Measurements from ENCODE around the gene WASF2.

Gene WASF2

DNA sequence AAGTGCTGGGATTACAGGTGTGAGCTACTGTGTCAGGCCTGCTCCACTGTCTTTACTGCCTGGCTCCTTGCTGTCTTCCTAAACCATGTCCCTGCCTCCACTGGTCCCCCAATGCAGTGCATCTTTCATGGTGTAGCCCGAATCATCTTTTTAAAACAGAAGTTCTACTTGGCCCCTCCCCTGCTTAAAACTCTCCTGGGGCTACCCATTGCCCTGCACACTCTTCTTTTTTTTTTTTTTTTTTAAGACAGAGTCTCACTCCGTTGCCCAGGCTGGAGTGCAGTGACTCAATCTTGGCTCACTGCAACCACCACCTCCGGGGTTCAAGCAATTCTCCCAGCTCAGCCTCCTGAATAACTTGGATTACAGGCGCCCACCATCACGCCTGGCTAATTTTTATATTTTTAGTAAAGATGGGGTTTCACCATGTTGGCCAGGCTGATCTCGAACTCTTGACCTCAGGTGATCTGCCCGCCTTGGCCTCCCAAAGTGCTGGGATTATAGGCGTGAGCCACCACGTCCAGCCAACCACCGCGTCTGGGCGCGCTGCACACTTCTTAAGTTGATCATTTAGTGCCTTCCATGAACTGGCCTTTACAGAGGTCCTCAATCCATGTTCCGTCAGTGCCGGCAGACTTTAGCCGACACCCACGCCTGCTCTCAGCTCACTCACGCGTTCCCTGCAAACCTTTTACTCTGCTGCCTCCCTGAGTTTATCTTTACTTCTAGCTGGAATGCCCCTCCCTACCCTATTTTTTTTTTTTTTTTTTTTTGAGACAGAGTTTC, 117.8 kb downstream of the WASF2 start:
- no peak for DNase-seq

GRCh38 chr1:27368869-27369582, 120.9 kb downstream of the WASF2 start:
- DNase-seq, result no peak

DNA sequence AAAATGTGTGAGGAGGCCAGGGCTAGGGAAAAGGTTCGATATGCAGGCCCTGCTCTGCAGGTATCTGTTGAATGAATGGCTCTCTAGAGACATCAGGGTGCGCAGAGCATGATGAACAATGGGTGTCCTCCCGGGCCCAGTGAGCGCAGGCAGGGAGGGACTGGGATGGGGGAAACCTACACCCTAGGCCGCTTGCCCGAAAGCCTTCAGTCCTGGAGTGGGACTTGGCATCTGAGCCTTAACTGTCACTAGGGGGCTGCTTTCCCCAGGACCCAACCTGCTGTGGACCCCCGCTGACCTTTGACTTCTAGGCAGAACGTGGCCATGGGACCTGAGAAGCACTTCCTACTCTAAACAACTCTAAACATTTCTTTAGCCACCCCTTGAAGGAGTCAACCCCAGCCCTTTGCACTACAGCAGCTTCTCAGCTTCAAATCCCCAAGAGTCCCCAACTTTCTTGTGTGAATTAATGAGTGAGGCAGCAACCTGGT, 122.8 kb downstream of the WASF2 start:
- no peak for DNase-seq

- peak; percentile 82 for DNase-seq
Observed at GRCh38 chr1:27366411-27367159, 123.4 kb downstream of the WASF2 start, which contains the start of gene MAP3K6. MAP3K6 (minus strand) TSS chr1:27366961; CDS start chr1:27366597, 364 bp downstream.

- peak; percentile 86 for DNase-seq
Observed at GRCh38 chr1:27366113-27366410, 123.9 kb downstream of the WASF2 start.

GRCh38 chr1:27365372-27366112, 124.4 kb downstream of the WASF2 start:
- DNase-seq, result peak; percentile 90

- no peak for DNase-seq
Observed at GRCh38 chr1:27364696-27365371, 125.1 kb downstream of the WASF2 start.

DNA sequence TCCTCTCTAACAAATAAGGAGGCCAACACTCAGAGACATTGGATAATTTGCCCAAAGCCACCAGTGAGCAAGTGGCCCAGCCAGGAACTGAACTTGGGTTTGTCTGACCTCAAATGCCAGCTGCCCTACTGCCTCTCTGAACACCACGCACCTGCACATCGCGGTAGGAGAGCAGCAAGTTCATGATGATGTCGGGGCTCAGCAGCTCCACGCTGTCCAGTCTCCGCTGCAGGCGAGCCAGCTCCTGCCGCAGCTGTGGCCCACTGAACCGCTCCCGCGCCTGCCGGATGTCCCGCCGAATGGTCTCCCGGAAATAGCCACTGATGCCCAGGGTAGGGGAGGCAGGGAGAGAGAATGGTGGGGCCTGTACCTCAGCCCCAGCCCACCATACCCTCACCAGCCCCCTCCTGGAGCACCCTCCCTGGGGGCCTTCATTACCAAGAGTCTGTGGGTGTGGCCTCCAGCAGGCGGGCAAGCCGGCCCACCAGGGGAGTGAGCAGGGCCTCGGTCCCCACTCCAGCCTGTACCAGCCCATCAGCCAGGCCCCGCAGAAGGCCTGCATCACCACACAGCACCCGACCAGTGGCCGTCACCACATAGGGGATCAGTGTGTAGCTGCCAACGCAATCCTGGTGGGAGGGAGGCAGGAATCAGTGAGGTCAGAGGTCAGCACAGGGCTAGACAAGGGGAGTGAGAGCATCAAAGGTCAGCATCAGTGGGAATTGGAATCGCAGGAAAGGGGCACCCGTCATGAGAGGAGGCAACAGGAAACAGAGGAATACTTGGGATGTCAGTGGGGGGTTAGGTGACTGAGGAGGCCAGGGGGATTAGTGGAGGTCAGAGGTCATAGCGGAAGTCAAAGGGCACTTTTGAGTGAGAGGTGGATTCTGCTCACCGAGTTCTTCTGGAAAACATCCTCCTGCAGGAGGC, 125.9 kb downstream of the WASF2 start:
- no peak for DNase-seq

DNA sequence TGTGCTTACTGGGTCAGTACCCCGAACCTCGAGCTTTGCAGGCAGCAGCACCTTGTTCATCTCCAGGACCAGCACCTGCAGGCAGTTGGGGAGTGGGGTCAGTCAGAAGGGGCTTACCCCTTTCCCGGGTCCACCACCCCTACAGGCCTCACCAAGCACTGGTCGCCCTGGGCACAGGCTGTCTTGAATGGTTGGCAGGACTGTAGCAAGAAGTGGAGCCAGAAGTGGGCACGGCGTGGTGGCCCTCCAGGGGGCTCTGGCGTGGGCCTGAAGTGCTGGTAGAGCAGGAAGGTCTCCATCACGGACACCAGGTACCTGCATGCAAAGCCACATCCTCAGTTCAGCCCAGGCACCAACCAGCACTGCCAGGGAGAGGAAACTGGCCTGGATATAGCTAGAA, 128.4 kb downstream of the WASF2 start:
- no peak for DNase-seq

- no peak for DNase-seq
Observed at GRCh38 chr1:27361044-27361402, 128.9 kb downstream of the WASF2 start.

DNA sequence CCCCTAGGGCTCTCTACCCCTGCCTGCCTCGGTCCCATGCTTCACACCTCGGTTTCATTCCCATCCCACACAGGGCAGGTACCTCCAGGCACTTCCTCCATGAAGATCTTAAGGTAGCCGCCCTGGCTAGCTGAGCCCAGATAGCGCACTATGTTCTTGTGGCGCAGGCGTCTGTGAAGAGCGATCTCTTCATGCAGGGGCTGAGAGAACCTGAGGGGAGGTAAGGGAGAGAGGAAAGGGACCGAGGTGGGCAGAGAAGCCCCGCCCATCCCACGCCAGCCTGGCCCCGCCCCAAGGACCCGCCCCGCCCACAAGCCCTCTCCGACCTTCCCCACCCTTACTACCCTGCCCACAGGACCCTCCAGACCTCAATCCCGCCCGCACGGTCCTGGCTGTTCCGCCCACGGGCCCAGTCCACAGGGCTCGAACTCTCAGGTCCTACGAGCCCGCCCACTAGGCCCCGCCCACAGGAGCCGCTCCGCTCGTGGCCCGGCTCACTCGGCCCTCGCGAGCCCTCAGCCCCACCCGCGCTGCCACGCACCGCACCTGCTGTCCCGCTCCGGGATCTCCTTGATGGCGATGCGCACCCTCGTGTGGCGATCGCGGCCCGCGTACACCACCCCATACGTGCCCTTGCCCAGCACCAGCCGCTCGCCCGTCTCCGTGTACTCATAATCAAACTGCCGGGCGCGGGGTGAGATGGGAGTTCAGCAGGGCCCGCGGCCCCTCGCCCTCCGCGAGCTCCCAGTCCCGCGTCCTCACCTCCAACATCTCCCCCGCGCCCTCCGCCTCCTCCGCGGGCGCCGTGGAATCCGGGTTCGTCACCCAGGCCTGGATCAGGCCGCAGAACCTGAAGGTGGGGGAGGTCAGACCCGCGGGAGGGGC, 129.6 kb downstream of the WASF2 start:
- DNase-seq, result no peak

DNA sequence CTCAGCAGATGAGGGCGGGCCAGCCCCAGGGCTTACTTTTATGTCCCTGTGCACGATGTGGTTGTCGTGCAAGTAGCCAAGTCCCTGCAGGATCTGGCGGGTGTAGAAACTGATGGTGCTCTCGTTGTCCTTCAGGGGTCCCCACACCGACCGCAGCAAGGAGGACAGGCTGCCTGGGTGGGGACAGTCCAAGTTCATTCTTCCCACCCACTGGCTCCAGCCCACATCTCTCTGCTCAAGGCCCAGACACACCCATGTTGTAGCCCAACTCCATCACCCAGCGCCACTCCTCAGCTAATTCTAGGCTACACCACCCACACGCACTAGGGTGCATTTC, 130.2 kb downstream of the WASF2 start:
- no peak for DNase-seq

- no peak for DNase-seq
Observed at GRCh38 chr1:27358928-27359313, 131.0 kb downstream of the WASF2 start.

- DNase-seq, result no peak
Observed at GRCh38 chr1:27358038-27358927, 131.7 kb downstream of the WASF2 start.

- peak; percentile 38 for DNase-seq
Observed at GRCh38 chr1:27357281-27358037, 132.5 kb downstream of the WASF2 start.

DNA sequence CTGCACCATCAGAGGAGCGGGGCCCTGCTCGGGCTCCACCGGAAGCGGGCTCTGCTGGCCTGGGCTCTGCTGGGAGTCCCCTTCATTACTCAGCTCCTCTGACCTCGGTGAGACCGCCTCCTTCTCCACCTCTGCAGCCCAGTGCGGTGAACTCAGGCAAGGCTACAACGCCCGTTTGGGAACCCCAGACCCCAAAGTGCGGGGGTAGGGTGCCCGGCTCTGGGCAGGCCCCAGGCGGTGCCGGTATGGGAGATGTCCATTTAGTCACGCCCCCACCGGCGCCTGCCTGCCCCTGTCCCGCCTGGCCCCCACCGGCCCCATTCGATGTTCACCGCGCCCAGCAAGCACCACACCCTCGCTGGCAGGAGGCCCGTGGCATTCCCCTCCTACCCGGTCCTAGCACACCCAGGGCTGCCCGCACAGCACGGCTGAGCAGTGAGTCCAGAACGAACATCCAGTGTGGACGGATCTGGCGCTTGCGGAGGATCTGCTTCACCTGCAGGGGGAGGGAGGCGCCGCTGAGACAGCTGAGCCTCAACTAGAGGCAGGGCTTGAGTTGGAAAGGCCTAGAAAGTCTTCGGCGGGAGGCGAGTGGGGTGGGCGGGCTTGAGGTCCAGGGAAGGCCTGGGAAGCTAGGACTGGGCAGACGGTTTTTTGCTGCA, 133.2 kb downstream of the WASF2 start:
- no peak for DNase-seq

GRCh38 chr1:27356277-27356618, 133.7 kb downstream of the WASF2 start:
- no peak for DNase-seq

GRCh38 chr1:27355683-27356082, 134.3 kb downstream of the WASF2 start:
- DNase-seq, result no peak

Measured in NCI-H345 (cell line).